ENCODE results near the gene HIVEP2. TPM values are rescaled to one million over a fixed set of nuclear protein-coding genes. Genes with fewer than 3 reads are reported as not detected.

The HIVEP2 gene
- total and polyA plus RNA-seq, 2 experiments from 2014 or later: 8.3 to 21.0 TPM

GRCh38 chr6:142830116-142830710 lies 114.8 kb downstream of the HIVEP2 start:
- Histone ChIP-seq H3K4me3 (no peak overlapping the region), H3K9me2 (ENCODE audit: insufficient read depth) (no peaks in the 10 kb centered on the region), H3K4me1 (ENCODE audit: insufficient read depth) (peaks cover 22% of the 10 kb centered on the region), H3K9me3 (ENCODE audit: low read depth) (no peaks in the 10 kb centered on the region), H3K4me2 (ENCODE audit: unreplicated experiment) (no peak overlapping the region), H3F3A (ENCODE audit: insufficient read depth) (peaks cover 29% of the 10 kb centered on the region), H3K27ac (no peak overlapping the region), H3K79me2 (ENCODE audit: insufficient read depth) (peaks cover 88% of the 10 kb centered on the region), H3K9ac (no peak overlapping the region), H4K20me1 (ENCODE audit: insufficient read depth) (no peaks in the 10 kb centered on the region), H3K36me3 (ENCODE audit: low read depth) (no peaks in the 10 kb centered on the region), H3K27me3 (replicated peaks; ENCODE audit: insufficient read depth) (no peaks in the 10 kb centered on the region), H2AFZ (no peak overlapping the region)
- WGBS, 2 experiments (ENCODE audit: low coverage in 1 of 2, low lambda C conversion rate in 2 of 2, missing lambda C conversion rate in 2 of 2): 96 to 99% methylated on average over 5 of the region's 5 CpGs
- in situ Hi-C loops (cut with MboI): no loop called here
- DNase-seq: no peak
- TF ChIP-seq EZH2 (IDR thresholded peaks at IDR 0.05; ENCODE audit: insufficient read depth, poor library complexity, severe bottlenecking) (no peak), EZH2phosphoT487 (IDR thresholded peaks at IDR 0.05; ENCODE audit: insufficient read depth, low read depth) (no peak)

- Histone ChIP-seq H3K79me2 (ENCODE audit: insufficient read depth) (peaks cover 88% of the 10 kb centered on the region), H4K20me1 (ENCODE audit: insufficient read depth) (no peaks in the 10 kb centered on the region), H3K4me3 (no peak overlapping the region), H3K9me2 (ENCODE audit: insufficient read depth) (no peaks in the 10 kb centered on the region), H3K4me1 (ENCODE audit: insufficient read depth) (peaks cover 26% of the 10 kb centered on the region), H2AFZ (no peak overlapping the region), H3K27me3 (replicated peaks; ENCODE audit: insufficient read depth) (no peaks in the 10 kb centered on the region), H3F3A (ENCODE audit: insufficient read depth) (peaks cover 29% of the 10 kb centered on the region), H3K36me3 (ENCODE audit: low read depth) (no peaks in the 10 kb centered on the region), H3K27ac (no peak overlapping the region), H3K4me2 (ENCODE audit: unreplicated experiment) (no peak overlapping the region), H3K9me3 (ENCODE audit: low read depth) (no peaks in the 10 kb centered on the region), H3K9ac (no peak overlapping the region)
- in situ Hi-C loops (cut with MboI): no loop called here
- 93 to 100% methylated on average over 1 of the region's 1 CpG for WGBS, 2 experiments (ENCODE audit: low coverage in 1 of 2, low lambda C conversion rate in 2 of 2, missing lambda C conversion rate in 2 of 2)
- no peak for DNase-seq
- TF ChIP-seq EZH2phosphoT487 (IDR thresholded peaks at IDR 0.05; ENCODE audit: insufficient read depth, low read depth) (no peak), EZH2 (IDR thresholded peaks at IDR 0.05; ENCODE audit: insufficient read depth, poor library complexity, severe bottlenecking) (no peak)
Observed at GRCh38 chr6:142829556-142829955, 115.4 kb downstream of the HIVEP2 start.

- no peak for DNase-seq
- H3K9me2 ChIP-seq (ENCODE audit: insufficient read depth): no peaks in the 10 kb centered on the region
Observed at GRCh38 chr6:142827991-142828390, 117.0 kb downstream of the HIVEP2 start.

GRCh38 chr6:142827369-142827768 lies 117.6 kb downstream of the HIVEP2 start:
- Histone ChIP-seq H3K9me2 (ENCODE audit: insufficient read depth) (no peaks in the 10 kb centered on the region), H3K36me3 (ENCODE audit: low read depth) (no peaks in the 10 kb centered on the region), H3K27ac (no peak overlapping the region), H4K20me1 (ENCODE audit: insufficient read depth) (no peaks in the 10 kb centered on the region), H3K9me3 (ENCODE audit: low read depth) (no peaks in the 10 kb centered on the region), H3K79me2 (ENCODE audit: insufficient read depth) (peaks cover 95% of the 10 kb centered on the region), H3F3A (ENCODE audit: insufficient read depth) (peaks cover 14% of the 10 kb centered on the region), H3K4me2 (ENCODE audit: unreplicated experiment) (no peak overlapping the region), H3K9ac (no peak overlapping the region), H2AFZ (no peak overlapping the region), H3K27me3 (replicated peaks; ENCODE audit: insufficient read depth) (no peaks in the 10 kb centered on the region), H3K4me1 (ENCODE audit: insufficient read depth) (peaks cover 18% of the 10 kb centered on the region), H3K4me3 (no peak overlapping the region)
- in situ Hi-C loops (cut with MboI): no loop called here
- TF ChIP-seq EZH2 (IDR thresholded peaks at IDR 0.05; ENCODE audit: insufficient read depth, poor library complexity, severe bottlenecking): no peak
- no peak for TF ChIP-seq EZH2phosphoT487 (IDR thresholded peaks at IDR 0.05; ENCODE audit: insufficient read depth, low read depth)
- WGBS, 2 experiments (ENCODE audit: low coverage in 1 of 2, low lambda C conversion rate in 2 of 2, missing lambda C conversion rate in 2 of 2): 82 to 86% methylated on average over 7 of the region's 7 CpGs
- DNase-seq: no peak

More at GRCh38 chr6:142827991-142828390, 117.0 kb downstream of the HIVEP2 start:
- WGBS, 2 experiments (ENCODE audit: low coverage in 1 of 2, low lambda C conversion rate in 2 of 2, missing lambda C conversion rate in 2 of 2): 81% methylated on average over 4 of the region's 4 CpGs
- H2AFZ ChIP-seq: no peak overlapping the region
- in situ Hi-C loops (cut with MboI): no loop called here
- no peak for TF ChIP-seq EZH2phosphoT487 (IDR thresholded peaks at IDR 0.05; ENCODE audit: insufficient read depth, low read depth)
- TF ChIP-seq EZH2 (IDR thresholded peaks at IDR 0.05; ENCODE audit: insufficient read depth, poor library complexity, severe bottlenecking): no peak
- H3F3A ChIP-seq (ENCODE audit: insufficient read depth): peaks cover 19% of the 10 kb centered on the region
- no peak overlapping the region for H3K27ac ChIP-seq
- peaks cover 90% of the 10 kb centered on the region for H3K79me2 ChIP-seq (ENCODE audit: insufficient read depth)
- H3K9ac ChIP-seq: no peak overlapping the region
- H3K9me3 ChIP-seq (ENCODE audit: low read depth): no peaks in the 10 kb centered on the region
- H3K36me3 ChIP-seq (ENCODE audit: low read depth): no peaks in the 10 kb centered on the region
- H3K4me1 ChIP-seq (ENCODE audit: insufficient read depth): peaks cover 21% of the 10 kb centered on the region
- H3K27me3 ChIP-seq (replicated peaks; ENCODE audit: insufficient read depth): no peaks in the 10 kb centered on the region
- H3K4me2 ChIP-seq (ENCODE audit: unreplicated experiment): no peak overlapping the region
- no peaks in the 10 kb centered on the region for H4K20me1 ChIP-seq (ENCODE audit: insufficient read depth)
- H3K4me3 ChIP-seq: no peak overlapping the region
